Measurements from ENCODE around the gene OTULIN.

GRCh38 chr5:14745753-14746152, 81.2 kb downstream of the OTULIN start:
- TF ChIP-seq CTCF (conservative IDR thresholded peaks at IDR 0.05 in 1 of 2, IDR thresholded peaks at IDR 0.05 in 1 of 2; ENCODE audit: extremely low read depth in 1 of 2, insufficient read depth in 1 of 2, low read depth in 1 of 2, low read length in 2 of 2), result no peak
- TF ChIP-seq EZH2 (IDR thresholded peaks at IDR 0.05; ENCODE audit: borderline replicate concordance, low read length), result no peak

Measured in mammary epithelial cell (primary cell).